Upper lobe of right lung (tissue), 1 donor: ENCODE results near the gene RBM22. TPM values are rescaled to one million over a fixed set of nuclear protein-coding genes. Genes with fewer than 3 reads are reported as not detected.
A peak's percentile ranks its signal among the peaks of the same experiment; 100 is the strongest.

Experiments used
- ATAC-seq: fragments of 200-7000 bp; cut with Tn5 transposase; one replicate; pipeline ENCODE4 v1.9.1; 2020; ENCODE audit warnings: mild to moderate bottlenecking, moderate library complexity
- DNase-seq: peaks from one replicate; pipeline ENCODE4 v3.0.0-alpha.2; 2020
- H3K27ac ChIP-seq: fragments of 200-600 bp; one replicate; pipeline ENCODE4 v1.8.0; 2022
- H3K27me3 ChIP-seq: fragments of 200-600 bp; one replicate; pipeline ENCODE4 v1.8.0; 2022; ENCODE audit warnings: mild to moderate bottlenecking
- H3K36me3 ChIP-seq: fragments of 200-600 bp; one replicate; pipeline ENCODE4 v1.8.0; 2022
- H3K4me1 ChIP-seq: fragments of 200-600 bp; one replicate; pipeline ENCODE4 v1.8.0; 2022
- H3K4me3 ChIP-seq: fragments of 200-600 bp; one replicate; pipeline ENCODE4 v1.8.0; 2022; ENCODE audit warnings: mild to moderate bottlenecking
- H3K9me3 ChIP-seq: fragments of 200-600 bp; one replicate; pipeline ENCODE4 v1.8.0; 2022
- CTCF ChIP-seq: fragments of 200-600 bp; IDR thresholded peaks from one replicate; pipeline ENCODE4 v1.8.0; 2022; ENCODE audit warnings: antibody characterized with exemption
- intact Hi-C: fragments of 100-400 bp; cut with DNase I; formaldehyde crosslinking; loops from one replicate; pipeline ENCODE4 v1.11.0; 2022
- total RNA-seq: library from RNA; stranded (reverse); fragmentation: NEBNext Ultra II Directional; extraction: Animal tissue kit (Norgen Biotek cat#: 25700); gene quantifications from one replicate; pipeline ENCODE4 v1.2.1, GENCODE V29; 2021
- donor health status: DM: no; HTN: yes; CAD: no; lungs with severe emphysema.

RBM22 gene
- total RNA-seq, 1 donor from 2014 or later: 51.2 TPM

- Histone ChIP-seq H3K27me3 (no peaks in the 10 kb centered on the region), H3K27ac (no peak overlapping the region), H3K4me3 (no peak overlapping the region), H3K36me3 (peaks cover 42% of the 10 kb centered on the region), H3K4me1 (no peaks in the 10 kb centered on the region), H3K9me3 (no peaks in the 10 kb centered on the region)
- ATAC-seq (no peak), DNase-seq (no peak)
- intact Hi-C loops: no loop called here
- TF ChIP-seq CTCF: no peak
These were observed 11.7 kb downstream of the RBM22 start for GRCh38 chr5:150689120-150689519.

- Histone ChIP-seq H3K9me3 (no peaks in the 10 kb centered on the region), H3K27ac (no peak overlapping the region), H3K4me1 (peaks cover 15% of the 10 kb centered on the region), H3K4me3 (no peak overlapping the region), H3K27me3 (no peaks in the 10 kb centered on the region), H3K36me3 (no peaks in the 10 kb centered on the region)
- no peak for TF ChIP-seq CTCF
- ATAC-seq (no peak), DNase-seq (no peak)
- intact Hi-C loops: no loop called here
These were observed 24.3 kb downstream of the RBM22 start for GRCh38 chr5:150676578-150676977.

- DNase-seq (no peak), ATAC-seq (peak; percentile 11)
- H3K4me3 ChIP-seq: no peak overlapping the region
- no peak overlapping the region for H3K27ac ChIP-seq
- H3K9me3 ChIP-seq: no peaks in the 10 kb centered on the region
- TF ChIP-seq CTCF: no peak
- H3K4me1 ChIP-seq: peaks cover 18% of the 10 kb centered on the region
- intact Hi-C loops: no loop called here
- no peaks in the 10 kb centered on the region for H3K27me3 ChIP-seq
- H3K36me3 ChIP-seq: no peaks in the 10 kb centered on the region
These were observed 25.8 kb downstream of the RBM22 start for GRCh38 chr5:150675069-150675468.

GRCh38 chr5:150674341-150674821 lies 26.5 kb downstream of the RBM22 start:
- no peak overlapping the region for H3K27ac ChIP-seq
- H3K36me3 ChIP-seq: no peaks in the 10 kb centered on the region
- H3K9me3 ChIP-seq: no peaks in the 10 kb centered on the region
- no peak for ATAC-seq
- intact Hi-C loops: no loop called here
- H3K27me3 ChIP-seq: no peaks in the 10 kb centered on the region
- TF ChIP-seq CTCF: no peak
- peaks cover 18% of the 10 kb centered on the region for H3K4me1 ChIP-seq
- no peak overlapping the region for H3K4me3 ChIP-seq
- no peak for DNase-seq

DNA sequence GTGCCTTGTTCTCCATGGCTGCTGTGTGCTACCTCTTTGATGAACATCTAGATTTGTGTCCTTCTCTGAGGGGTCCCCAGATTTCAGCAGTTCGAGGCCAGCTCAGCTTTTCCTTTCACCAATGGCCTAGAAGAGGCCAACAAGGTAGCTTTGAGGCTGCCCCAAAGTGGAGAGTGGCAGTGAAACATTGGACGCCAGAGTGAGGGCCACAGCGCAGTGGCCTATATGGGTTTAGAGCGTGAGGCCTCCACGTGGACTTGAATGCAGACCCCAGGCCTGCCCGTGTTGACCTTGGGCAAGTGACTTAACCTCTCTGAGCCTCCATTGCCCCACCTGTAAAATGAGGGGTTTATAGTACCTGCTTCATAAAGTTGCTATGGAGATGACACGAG lies 28.0 kb downstream of the RBM22 start:
- Histone ChIP-seq H3K9me3 (no peaks in the 10 kb centered on the region), H3K27ac (no peak overlapping the region), H3K4me3 (peak overlapping the region; percentile 60), H3K27me3 (no peaks in the 10 kb centered on the region), H3K36me3 (no peaks in the 10 kb centered on the region), H3K4me1 (peaks cover 18% of the 10 kb centered on the region)
- ATAC-seq (no peak), DNase-seq (no peak)
- intact Hi-C loops: no loop called here
- TF ChIP-seq CTCF: no peak
